HepG2 (cell line): Measurements from ENCODE around the gene ZNF211. TPM values are rescaled to one million over a fixed set of nuclear protein-coding genes. Genes with fewer than 3 reads are reported as not detected.

Experiments used
- ATAC-seq: fragments of 200-7000 bp; cut with Tn5 transposase; 3 replicates; pipeline ENCODE4 v1.9.1; 2020; ENCODE audit warnings: mild to moderate bottlenecking, moderate library complexity
- Bru-seq: library from RNA; stranded (reverse); fragments of 400-500 nt; gene quantifications from one replicate; lab custom pipeline; 2021; lab: Mats Ljungman, UMichigan
- BruChase-seq, 2 experiments: library from RNA; stranded (reverse); fragments of 400-500 nt; gene quantifications; one replicate each; lab custom pipeline; 2021; lab: Mats Ljungman, UMichigan
- BruUV-seq: library from RNA; stranded (reverse); fragments of 400-500 nt; replicated peaks from 2 replicates; lab custom pipeline; 2021; lab: Mats Ljungman, UMichigan
- CTCF ChIA-PET: fragments of 300-600 bp; formaldehyde crosslinking; extraction: SDS; loops from one replicate; lab custom pipeline; 2021; ENCODE audit warnings: low total read pairs, inconsistent platforms, low intra/inter-chr PET ratio; lab: Yijun Ruan, JAX
- POLR2A ChIA-PET: fragments of 350-600 bp; sonication (Branson Sonifier 250); formaldehyde crosslinking; loops from one replicate; lab custom pipeline; 2020; ENCODE audit warnings: antibody characterized with exemption, inconsistent platforms; lab: Yijun Ruan, JAX
- DNase-seq: peaks from one replicate; pipeline ENCODE4 v3.0.0-alpha.2; 2015; ENCODE audit warnings: low spot score
- FAIRE-seq: peaks from 3 replicates; lab custom pipeline; 2011; peaks lifted over from hg19 to GRCh38; lab: Jason Lieb, UNC
- H2AFZ ChIP-seq: one replicate; pipeline ENCODE4 v1.6.1; 2011; ENCODE audit warnings: low read length, inconsistent platforms
- H3K27ac ChIP-seq: fragments of 300-600 bp; 3 replicates; pipeline ENCODE4 v1.8.0; 2011; ENCODE audit warnings: mixed run types, mild to moderate bottlenecking, mixed read lengths, low read length, inconsistent platforms; ENCODE audit not compliant: insufficient read depth; ENCODE audit errors: extremely low read length
- H3K27me3 ChIP-seq, 2 experiments: fragments of 200-600 bp in 1 of 2; 2 replicates in 1 of 2; 3 replicates in 1 of 2; pipeline versions ENCODE4 v1.6.0 to v1.8.0; 2011; ENCODE audit warnings: low read length in 2 of 2, mild to moderate bottlenecking in 2 of 2, moderate library complexity in 2 of 2, inconsistent platforms in 1 of 2; ENCODE audit not compliant: insufficient read depth in 2 of 2, control insufficient read depth in 1 of 2
- H3K36me3 ChIP-seq, 2 experiments: fragments of 200-600 bp in 1 of 2; replicated peaks in 1 of 2; 2 replicates in 1 of 2; 3 replicates in 1 of 2; pipeline versions ENCODE4 v1.5.1 to v1.8.0; 2011; ENCODE audit warnings: low read length in 2 of 2, inconsistent platforms in 1 of 2; ENCODE audit not compliant: insufficient read depth in 2 of 2, control insufficient read depth in 1 of 2
- H3K4me1 ChIP-seq: 2 replicates; pipeline ENCODE4 v1.5.1; 2012; ENCODE audit warnings: low read length, inconsistent platforms; ENCODE audit not compliant: insufficient read depth
- H3K4me2 ChIP-seq: 2 replicates; pipeline ENCODE4 v1.6.0; 2011; ENCODE audit warnings: low read depth, low read length, inconsistent platforms
- H3K4me3 ChIP-seq, 3 experiments: fragments of 200-600 bp in 1 of 3; sonication (generic), shearing (Covaris generic) in 1 of 3; replicated peaks in 1 of 3; 2 replicates each; pipeline ENCODE4 v1.5.1; 2011 to 2016; ENCODE audit warnings: low read length in 3 of 3, inconsistent platforms in 2 of 3, low read depth in 2 of 3, mild to moderate bottlenecking in 2 of 3, control low read depth in 1 of 3, mixed read lengths in 1 of 3; ENCODE audit not compliant: insufficient read depth in 1 of 3
- H3K79me2 ChIP-seq: one replicate; pipeline ENCODE4 v1.6.1; 2011; ENCODE audit warnings: low read length, inconsistent platforms; ENCODE audit not compliant: insufficient read depth
- H3K9ac ChIP-seq: 2 replicates; pipeline ENCODE4 v1.6.0; 2011; ENCODE audit warnings: mild to moderate bottlenecking, low read depth, low read length, inconsistent platforms; ENCODE audit not compliant: insufficient read depth
- H3K9me3 ChIP-seq: 2 replicates; pipeline ENCODE4 v1.5.1; 2012; ENCODE audit warnings: mild to moderate bottlenecking, low read length
- H4K20me1 ChIP-seq: 2 replicates; pipeline ENCODE4 v1.6.0; 2011; ENCODE audit warnings: inconsistent platforms, mild to moderate bottlenecking, low read length, moderate library complexity; ENCODE audit not compliant: insufficient read depth
- SNRNP70 ChIP-seq: fragments of 200-400 bp; formaldehyde crosslinking; IDR thresholded peaks from 2 replicates; pipeline ENCODE4 v1.6.1; 2017; ENCODE audit warnings: mild to moderate bottlenecking, low read depth, low read length, moderate library complexity
- YEATS2 ChIP-seq: sonication (generic); formaldehyde crosslinking; IDR thresholded peaks from 2 replicates; pipeline ENCODE4 v1.4.0; 2020; ENCODE audit warnings: missing genetic modification reagents, borderline replicate concordance
- ZKSCAN5 ChIP-seq: sonication (generic); formaldehyde crosslinking; IDR thresholded peaks from 2 replicates; pipeline ENCODE4 v1.5.1; 2020; ENCODE audit warnings: mild to moderate bottlenecking, missing genetic modification reagents
- ZNF350 ChIP-seq: sonication (generic); formaldehyde crosslinking; IDR thresholded peaks from 2 replicates; pipeline ENCODE4 v1.4.0; 2020; ENCODE audit warnings: mild to moderate bottlenecking, low read depth, missing genetic modification reagents, borderline replicate concordance
- ZNF451 ChIP-seq: sonication (generic); formaldehyde crosslinking; IDR thresholded peaks from 2 replicates; pipeline ENCODE4 v1.5.0; 2020; ENCODE audit warnings: mild to moderate bottlenecking, missing genetic modification reagents
- ZNF501 ChIP-seq: sonication (generic); formaldehyde crosslinking; IDR thresholded peaks from 2 replicates; pipeline ENCODE4 v1.5.1; 2020; ENCODE audit warnings: mild to moderate bottlenecking, moderate library complexity, missing genetic modification reagents
- ZNF569 ChIP-seq: sonication (generic); formaldehyde crosslinking; IDR thresholded peaks from 2 replicates; pipeline ENCODE4 v1.5.0; 2020; ENCODE audit warnings: mild to moderate bottlenecking, missing genetic modification reagents, moderate library complexity, borderline replicate concordance
- ZNF609 ChIP-seq: sonication (generic); formaldehyde crosslinking; IDR thresholded peaks from 2 replicates; pipeline ENCODE4 v1.4.0; 2020; ENCODE audit warnings: mild to moderate bottlenecking, missing genetic modification reagents, borderline replicate concordance
- WGBS: methylation state at CpG from one replicate; pipeline ENCODE4 v1.1.6; 2017; ENCODE audit warnings: low lambda C conversion rate; 5-methylcytosine and 5-hydroxymethylcytosine counted together
- in situ Hi-C: cut with HindIII; loops from 2 replicates; pipeline ENCODE4 v1.10.0; 2017; ENCODE audit warnings: low pct_unique_long_range_greater_than_20kb; ENCODE audit not compliant: extremely low pct_ligation_motif_present
- intact Hi-C: fragments of 100-400 bp; cut with micrococcal nuclease; formaldehyde crosslinking; loops from one replicate; pipeline ENCODE4 v1.10.0; 2022; ENCODE audit not compliant: unreplicated experiment
- long read RNA-seq, 2 experiments: library from RNA in 1 of 2; library from polyadenylated mRNA in 1 of 2; stranded (forward) in 1 of 2; unstranded in 1 of 2; transcript quantifications; one replicate each; pipeline ENCODE4 v2.0.0, GENCODE V29; 2019 to 2022
- polyA minus RNA-seq, 3 experiments: library from RNA; depleted of rRNA, polyadenylated mRNA; stranded (reverse); fragments of >200 nt; gene quantifications; 2 replicates each; pipeline ENCODE4 v1.2.3, GENCODE V29; 2011; ENCODE audit warnings: low replicate concordance in 1 of 3
- polyA plus RNA-seq, 8 experiments: library from polyadenylated mRNA; depleted of rRNA in 3 of 8; stranded (reverse) in 7 of 8; unstranded in 1 of 8; fragments of >200 nt; fragmentation: Illumina TruSeq in 4 of 8; extraction: Trizol in 4 of 8; gene quantifications; 2 replicates each; pipeline versions ENCODE4 v1.2.1 to v1.2.3, GENCODE V29; 2011 to 2016; ENCODE audit warnings: low read depth in 4 of 8, missing spikeins in 1 of 8, mixed read lengths in 1 of 8; ENCODE audit not compliant: insufficient read depth in 1 of 8
- total RNA-seq, 5 experiments: library from RNA; depleted of rRNA; stranded (reverse); fragments of >200 nt; fragmentation: Illumina TruSeq; extraction: Trizol; gene quantifications; 2 replicates each; pipeline ENCODE4 v1.2.3, GENCODE V29; 2016; ENCODE audit warnings: low read depth in 1 of 5

ZNF211 gene
- total RNA-seq (2016; rRNA removed; fragmentation: Illumina TruSeq; extraction: Trizol) (11.2 and 12.2 TPM in 2 replicates), polyA plus RNA-seq (2011; rRNA removed) (9.9 and 12.7 TPM in 2 replicates), polyA minus RNA-seq (2011; rRNA and poly(A)+ RNA removed; ENCODE audit: low replicate concordance) (3.7 and 7.2 TPM in 2 replicates), Bru-seq, nascent RNA (percentile 68 among the genes with signal in this experiment), BruChase-seq, experiment 1, labeled RNA remaining after a 6-hour chase (percentile 82 among the genes with signal in this experiment), BruChase-seq, experiment 2, labeled RNA remaining after a 2-hour chase (percentile 85 among the genes with signal in this experiment)
- 2.0 and 2.2 TPM in 2 replicates for total RNA-seq (2016; cell fraction: cytosol; rRNA removed; fragmentation: Illumina TruSeq; extraction: Trizol; ENCODE audit: low read depth)
- 11.7 and 11.8 TPM in 2 replicates for total RNA-seq (2016; cell fraction: insoluble cytoplasmic fraction; rRNA removed; fragmentation: Illumina TruSeq; extraction: Trizol)
- 5.4 and 7.0 TPM in 2 replicates for total RNA-seq (2016; cell fraction: membrane; rRNA removed; fragmentation: Illumina TruSeq; extraction: Trizol)
- total RNA-seq (2016; cell fraction: nucleus; rRNA removed; fragmentation: Illumina TruSeq; extraction: Trizol) = 10.7 and 13.9 TPM in 2 replicates
- polyA plus RNA-seq (2011; cell fraction: cytosol; rRNA removed) = 4.6 and 6.9 TPM in 2 replicates
- 17.1 and 23.0 TPM in 2 replicates for polyA plus RNA-seq (2011; cell fraction: nucleus; rRNA removed)
- polyA plus RNA-seq (2012) = 6.9 and 8.0 TPM in 2 replicates
- 0.82 and 1.2 TPM in 2 replicates for polyA plus RNA-seq (2016; cell fraction: cytosol; fragmentation: Illumina TruSeq; extraction: Trizol; ENCODE audit: low read depth)
- 8.5 and 11.2 TPM in 2 replicates for polyA plus RNA-seq (2016; cell fraction: insoluble cytoplasmic fraction; fragmentation: Illumina TruSeq; extraction: Trizol; ENCODE audit: low read depth)
- 2.5 and 3.1 TPM in 2 replicates for polyA plus RNA-seq (2016; cell fraction: membrane; fragmentation: Illumina TruSeq; extraction: Trizol; ENCODE audit: low read depth)
- polyA plus RNA-seq (2016; cell fraction: nucleus; fragmentation: Illumina TruSeq; extraction: Trizol; ENCODE audit: insufficient read depth, low read depth) = 24.2 and 25.4 TPM in 2 replicates
- polyA minus RNA-seq (2011; cell fraction: cytosol; rRNA and poly(A)+ RNA removed) = 2.4 and 4.5 TPM in 2 replicates
- 17.5 and 21.4 TPM in 2 replicates for polyA minus RNA-seq (2011; cell fraction: nucleus; rRNA and poly(A)+ RNA removed)
- long read RNA-seq, experiment 1, partial matches to known transcripts = 0 of 9 reads
- long read RNA-seq, experiment 1, other reads (novel, unspliced or antisense) = 4 of 9 reads
- long read RNA-seq, experiment 2, partial matches to known transcripts = 0 of 10 reads
- long read RNA-seq, experiment 2, other reads (novel, unspliced or antisense) = 5 of 10 reads

- peaks cover 1 to 14% of the 10 kb centered on the region in 2 experiments; a peak in 2 of 5 replicates for H3K36me3 ChIP-seq
- ChIA-PET CTCF (interaction anchor here (1.2 kb wide), 1 partner anchor 54 kb away, joined by 3 read pairs; the partner anchor contains the start of gene ZNF416), POLR2A (interaction anchor here (1.0 to 2.1 kb wide), 6 partner anchors 10 to 48 kb away, joined by 3 to 14 read pairs (median 6); partner anchors contain the start of genes ZNF134 and ZNF551)
- H4K20me1 ChIP-seq = no peaks in the 10 kb centered on the region
- WGBS = 4% methylated on average over 17 of the region's 59 CpGs
- H3K27ac ChIP-seq = peak within 1 kb of the TSS; percentile 34
- H2AFZ ChIP-seq = peak within 1 kb of the TSS; percentile 62
- H3K79me2 ChIP-seq = peaks cover 3% of the 10 kb centered on the region
- peak; percentile 98 for ATAC-seq
- peak; percentile 95 for FAIRE-seq
- in situ Hi-C loops = no loop called here
- H3K4me1 ChIP-seq = peaks cover 12% of the 10 kb centered on the region
- peak within 1 kb of the TSS; percentile 74 for H3K9ac ChIP-seq
- no peaks in the 10 kb centered on the region; a peak in 1 of 5 replicates for H3K27me3 ChIP-seq
- peak; percentile 92 for DNase-seq
- BruUV-seq = no TSS peak
- H3K4me3 ChIP-seq = peak within 1 kb of the TSS; percentile 87 to 96 (median 89)
- intact Hi-C loops = loop anchor here (1.0 to 2.0 kb wide), 2 partner anchors 48 to 227 kb away; partner anchors contain the start of gene ZNF551
- peak within 1 kb of the TSS; percentile 84 for H3K4me2 ChIP-seq
- H3K9me3 ChIP-seq = peaks cover 15% of the 10 kb centered on the region
- TF ChIP-seq ZNF501 (CRISPR knock-in tag) = peak; percentile 81; the same call in 1 of the 2 replicates
- TF ChIP-seq ZNF350 (CRISPR knock-in tag) = peak; percentile 63; the same call in 1 of the 2 replicates
- no peak; the same call in 1 of the 2 replicates for TF ChIP-seq ZNF451 (CRISPR knock-in tag)
- TF ChIP-seq ZNF609 = peak; percentile 46; the same call in 1 of the 2 replicates
- TF ChIP-seq ZNF569 (CRISPR knock-in tag) = no peak
- TF ChIP-seq ZKSCAN5 (CRISPR knock-in tag) = no peak
- TF ChIP-seq SNRNP70 = no peak
- peak; percentile 72; the same call in 1 of the 2 replicates for TF ChIP-seq YEATS2 (CRISPR knock-in tag)
These were observed at the start of gene ZNF211 for GRCh38 chr19:57632987-57633831. TSS of gene ZNF211 (plus strand) at chr19:57633168. CDS start at chr19:57633347, 179 bp downstream.
